ENCODE data around the gene CEMIP.

Gene CEMIP

GRCh38 chr15:80785811-80786354 lies 6.7 kb downstream of the CEMIP start:
- no peak for DNase-seq (ENCODE audit: low read depth in 2 of 2)

- DNase-seq (ENCODE audit: low read depth in 2 of 2), result no peak
Measured at GRCh38 chr15:80787316-80787715, 8.1 kb downstream of the CEMIP start.

- peak in 1 of 2 experiments; percentile 33 for DNase-seq (ENCODE audit: low read depth in 2 of 2)
Measured at GRCh38 chr15:80788536-80788935, 9.4 kb downstream of the CEMIP start.

GRCh38 chr15:80789296-80789695 lies 10.1 kb downstream of the CEMIP start:
- DNase-seq (ENCODE audit: low read depth in 2 of 2), result no peak

- DNase-seq (ENCODE audit: low read depth in 2 of 2), result no peak
Measured at GRCh38 chr15:80789796-80790195, 10.6 kb downstream of the CEMIP start.

GRCh38 chr15:80790236-80790635 lies 11.1 kb downstream of the CEMIP start:
- DNase-seq (ENCODE audit: low read depth in 2 of 2), result no peak

- no peak for DNase-seq (ENCODE audit: low read depth in 2 of 2)
Measured at GRCh38 chr15:80791004-80791403, 11.8 kb downstream of the CEMIP start.

- DNase-seq (ENCODE audit: low read depth in 2 of 2), result no peak
Measured at GRCh38 chr15:80796407-80796806, 17.2 kb downstream of the CEMIP start.

GRCh38 chr15:80798911-80799310 lies 19.7 kb downstream of the CEMIP start:
- no peak for DNase-seq (ENCODE audit: low read depth in 2 of 2)

GRCh38 chr15:80800067-80800466 lies 20.9 kb downstream of the CEMIP start:
- DNase-seq (ENCODE audit: low read depth in 2 of 2), result no peak

- no peak for DNase-seq (ENCODE audit: low read depth in 2 of 2)
Measured at GRCh38 chr15:80801891-80802680, 22.9 kb downstream of the CEMIP start.

- DNase-seq (ENCODE audit: low read depth in 2 of 2), result no peak
Measured at GRCh38 chr15:80803580-80804525, 24.7 kb downstream of the CEMIP start.

GRCh38 chr15:80804970-80805495 lies 25.9 kb downstream of the CEMIP start:
- DNase-seq (ENCODE audit: low read depth in 2 of 2), result no peak

- DNase-seq (ENCODE audit: low read depth in 2 of 2), result no peak
Measured at GRCh38 chr15:80811781-80812315, 32.7 kb downstream of the CEMIP start.

- peak in 1 of 2 experiments; percentile 21 for DNase-seq (ENCODE audit: low read depth in 2 of 2)
Measured at GRCh38 chr15:80815106-80815505, 35.9 kb downstream of the CEMIP start.

- DNase-seq (ENCODE audit: low read depth in 2 of 2), result no peak
Measured at GRCh38 chr15:80816049-80816653, 37.0 kb downstream of the CEMIP start.

GRCh38 chr15:80816936-80817335 lies 37.8 kb downstream of the CEMIP start:
- no peak for DNase-seq (ENCODE audit: low read depth in 2 of 2)

- no peak for DNase-seq (ENCODE audit: low read depth in 2 of 2)
Measured at GRCh38 chr15:80817901-80818300, 38.7 kb downstream of the CEMIP start.

GRCh38 chr15:80819001-80819400 lies 39.8 kb downstream of the CEMIP start:
- no peak for DNase-seq (ENCODE audit: low read depth in 2 of 2)

GRCh38 chr15:80820092-80820491 lies 40.9 kb downstream of the CEMIP start:
- DNase-seq (ENCODE audit: low read depth in 2 of 2), result no peak

GRCh38 chr15:80822256-80822655 lies 43.1 kb downstream of the CEMIP start:
- no peak for DNase-seq (ENCODE audit: low read depth in 2 of 2)
